ENCODE measurements around the gene PARK7.

PARK7 gene

DNA sequence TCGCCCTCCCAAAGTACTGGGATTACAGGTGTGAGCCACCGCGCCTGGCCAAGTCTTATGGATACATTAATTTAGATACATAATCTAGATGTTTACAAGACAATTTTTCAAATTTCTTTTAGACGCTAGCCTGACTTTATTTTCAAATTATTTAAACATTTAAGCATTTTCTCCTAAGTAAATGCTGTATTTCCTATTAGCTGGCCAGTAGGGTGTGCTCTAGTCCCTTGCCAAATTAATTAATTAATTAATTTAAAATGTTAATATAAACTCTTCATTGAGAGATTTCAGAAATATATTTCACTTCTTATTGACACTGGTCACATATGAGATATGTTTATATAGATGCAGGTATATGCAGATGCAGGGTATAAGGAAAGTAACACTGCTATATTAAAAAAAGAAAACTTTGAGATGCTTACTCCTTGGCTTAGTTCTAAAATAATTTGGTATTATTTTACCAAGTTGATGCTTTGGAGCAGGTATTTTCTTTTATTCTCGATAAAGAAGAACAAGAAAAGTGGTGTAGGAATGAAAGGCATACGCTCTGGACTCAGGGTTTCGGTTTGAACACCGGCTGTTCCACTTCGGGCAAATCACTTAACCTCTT lies 69.8 kb downstream of the PARK7 start:
- Histone ChIP-seq H3K4me3 (no peak overlapping the region), H3K27ac (no peak overlapping the region)

DNA sequence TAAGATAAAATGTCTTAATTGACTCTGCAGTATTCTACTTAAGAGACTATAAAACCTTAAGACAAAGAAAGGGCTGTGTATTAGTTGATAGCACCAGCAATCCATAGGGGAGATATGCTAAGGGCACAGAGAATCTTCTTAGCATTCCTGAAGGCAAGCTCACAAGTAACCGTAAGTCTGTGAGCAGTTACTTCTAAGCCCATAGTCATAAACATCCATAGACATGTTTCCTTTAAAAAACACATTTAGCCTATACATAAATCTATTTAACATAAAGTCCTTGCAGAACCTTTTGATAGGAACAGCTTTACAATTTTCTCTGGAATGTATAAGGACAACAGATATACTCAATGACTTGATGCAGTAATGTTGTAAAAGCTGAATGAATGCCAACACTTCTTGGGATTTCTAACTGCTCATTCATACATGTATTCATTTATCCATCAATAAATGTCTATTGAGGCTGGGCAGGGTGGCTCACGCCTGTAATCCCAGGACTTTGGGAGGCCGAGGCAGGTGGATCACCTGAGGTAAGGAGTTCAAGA lies 70.9 kb downstream of the PARK7 start:
- Histone ChIP-seq H3K4me3 (no peak overlapping the region), H3K27ac (no peak overlapping the region)

DNA sequence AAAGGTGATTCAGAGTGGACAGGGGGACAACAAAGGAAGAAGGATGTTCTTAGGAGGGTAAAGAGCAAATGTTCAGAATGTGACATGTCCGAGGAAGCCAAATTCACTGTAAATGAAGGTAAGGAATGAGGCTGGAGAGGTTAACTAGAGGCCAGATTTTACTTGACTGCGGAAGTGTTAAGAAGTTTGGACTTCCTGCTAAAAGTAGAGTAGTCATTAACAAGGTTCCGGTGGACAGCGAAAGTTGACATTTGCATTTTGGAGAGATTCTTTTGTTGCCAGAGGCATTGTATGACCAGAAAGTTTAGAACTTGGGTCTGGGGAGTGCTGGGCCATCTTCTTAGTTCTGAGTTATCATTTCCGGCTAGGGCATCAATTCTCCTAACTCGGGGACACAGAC lies 71.8 kb downstream of the PARK7 start:
- Histone ChIP-seq H3K4me3 (no peak overlapping the region), H3K27ac (no peak overlapping the region)
